SU-DHL-6 (cell line): ENCODE measurements around the gene MOB1A.

Experiments used
- EZH2phosphoT487 ChIP-seq: fragments of 200-600 bp; sonication (generic), shearing (Covaris generic); conservative IDR thresholded peaks from 2 replicates; pipeline ENCODE4 v1.6.1; 2018; ENCODE audit warnings: mild to moderate bottlenecking, antibody characterized with exemption, low read length, moderate library complexity, mixed read lengths
- TF ChIP-seq, protein P1 (sequence below): fragments of 200-600 bp; sonication (generic); IDR thresholded peaks from one replicate; pipeline ENCODE4 v1.5.1; 2017; ENCODE audit warnings: antibody characterized with exemption, mild to moderate bottlenecking, low read length, moderate library complexity; ENCODE audit not compliant: insufficient read depth, poor library complexity, severe bottlenecking

DNA sequence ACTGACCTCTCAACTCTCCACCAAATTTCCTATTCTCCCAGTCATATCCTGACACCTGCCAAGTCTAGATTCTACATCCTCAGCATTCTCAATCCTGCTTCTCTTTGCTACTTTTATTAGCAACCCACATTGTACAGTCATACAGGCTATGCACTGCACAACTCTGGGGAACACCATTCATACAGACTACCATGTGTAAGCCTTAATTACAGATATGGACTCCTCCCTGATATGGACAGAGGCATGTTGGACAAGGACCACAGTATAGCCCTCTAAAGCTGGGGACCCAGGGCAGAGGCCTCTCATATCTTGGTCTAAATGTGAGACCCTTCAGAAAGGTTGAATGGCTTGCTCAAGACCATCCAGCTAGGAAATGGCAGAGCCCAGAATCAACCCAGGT lies 67.3 kb downstream of the MOB1A start:
- TF ChIP-seq, protein P1, sequence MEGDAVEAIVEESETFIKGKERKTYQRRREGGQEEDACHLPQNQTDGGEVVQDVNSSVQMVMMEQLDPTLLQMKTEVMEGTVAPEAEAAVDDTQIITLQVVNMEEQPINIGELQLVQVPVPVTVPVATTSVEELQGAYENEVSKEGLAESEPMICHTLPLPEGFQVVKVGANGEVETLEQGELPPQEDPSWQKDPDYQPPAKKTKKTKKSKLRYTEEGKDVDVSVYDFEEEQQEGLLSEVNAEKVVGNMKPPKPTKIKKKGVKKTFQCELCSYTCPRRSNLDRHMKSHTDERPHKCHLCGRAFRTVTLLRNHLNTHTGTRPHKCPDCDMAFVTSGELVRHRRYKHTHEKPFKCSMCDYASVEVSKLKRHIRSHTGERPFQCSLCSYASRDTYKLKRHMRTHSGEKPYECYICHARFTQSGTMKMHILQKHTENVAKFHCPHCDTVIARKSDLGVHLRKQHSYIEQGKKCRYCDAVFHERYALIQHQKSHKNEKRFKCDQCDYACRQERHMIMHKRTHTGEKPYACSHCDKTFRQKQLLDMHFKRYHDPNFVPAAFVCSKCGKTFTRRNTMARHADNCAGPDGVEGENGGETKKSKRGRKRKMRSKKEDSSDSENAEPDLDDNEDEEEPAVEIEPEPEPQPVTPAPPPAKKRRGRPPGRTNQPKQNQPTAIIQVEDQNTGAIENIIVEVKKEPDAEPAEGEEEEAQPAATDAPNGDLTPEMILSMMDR: no peak
- no peak for TF ChIP-seq EZH2phosphoT487
